K562 (cell line): ENCODE measurements around the gene UBE2D3. TPM values are rescaled to one million over a fixed set of nuclear protein-coding genes. Genes with fewer than 3 reads are reported as not detected.

ENCODE experiments used
- ADNP ChIP-seq: fragments of 200-800 bp; sonication (Bioruptor generic); IDR thresholded peaks from 2 replicates; pipeline ENCODE4 v1.6.1; 2016; ENCODE audit warnings: missing genetic modification characterization, missing compliant biosample characterization
- ARID3B ChIP-seq: fragments of 250-450 bp; sonication (Bioruptor Pico); IDR thresholded peaks from 2 replicates; pipeline ENCODE4 v1.4.0; 2020; ENCODE audit warnings: borderline replicate concordance
- DPF2 ChIP-seq: fragments of 450-650 bp; IDR thresholded peaks from 2 replicates; pipeline ENCODE4 v1.6.1; 2016
- ETS1 ChIP-seq: conservative IDR thresholded peaks from 2 replicates; pipeline ENCODE4 v1.6.1; 2011; ENCODE audit warnings: low read depth, mild to moderate bottlenecking, low read length; ENCODE audit not compliant: control insufficient read depth
- FOSL1 ChIP-seq: fragments of 200-800 bp; sonication (Bioruptor generic); conservative IDR thresholded peaks from 2 replicates; pipeline ENCODE4 v1.6.1; 2016; ENCODE audit warnings: missing genetic modification characterization, missing compliant biosample characterization
- IRF9 ChIP-seq: fragments of 450-650 bp; IDR thresholded peaks from 2 replicates; pipeline ENCODE4 v1.6.1; 2016; ENCODE audit warnings: missing biosample characterization, missing genetic modification characterization
- KDM1A ChIP-seq, 2 experiments: fragments of 450-650 bp; IDR thresholded peaks; 2 replicates each; pipeline ENCODE4 v1.6.1; 2016; ENCODE audit warnings: mild to moderate bottlenecking in 2 of 2
- KLF13 ChIP-seq: fragments of 450-650 bp; IDR thresholded peaks from 2 replicates; pipeline ENCODE4 v1.6.1; 2016; ENCODE audit warnings: missing genetic modification characterization, low read depth, mild to moderate bottlenecking, missing compliant biosample characterization, moderate library complexity, borderline replicate concordance
- MCM5 ChIP-seq: fragments of 450-650 bp; IDR thresholded peaks from 2 replicates; pipeline ENCODE4 v1.6.1; 2016; ENCODE audit warnings: low read depth
- MEF2A ChIP-seq: IDR thresholded peaks from 2 replicates; pipeline ENCODE4 v1.6.1; 2011; ENCODE audit warnings: low read depth, mild to moderate bottlenecking, low read length, moderate library complexity; ENCODE audit not compliant: control insufficient read depth
- POLR2G ChIP-seq: fragments of 200-400 bp; formaldehyde crosslinking; IDR thresholded peaks from 2 replicates; pipeline ENCODE4 v1.6.1; 2017; ENCODE audit warnings: low read depth, mild to moderate bottlenecking, antibody characterized with exemption, low read length, moderate library complexity
- SIN3A ChIP-seq, 2 experiments: fragments of 150-350 bp in 1 of 2; IDR thresholded peaks; 2 replicates each; pipeline ENCODE4 v1.6.1; 2011 to 2016; ENCODE audit warnings: borderline replicate concordance in 2 of 2, low read depth in 2 of 2, low read length in 2 of 2, mild to moderate bottlenecking in 2 of 2, moderate library complexity in 2 of 2; ENCODE audit not compliant: control insufficient read depth in 1 of 2
- SIX5 ChIP-seq, 2 experiments: IDR thresholded peaks; 2 replicates each; pipeline ENCODE4 v1.6.1; 2011; ENCODE audit warnings: low read length in 2 of 2, borderline replicate concordance in 1 of 2, low read depth in 1 of 2, mild to moderate bottlenecking in 1 of 2, moderate library complexity in 1 of 2; ENCODE audit not compliant: insufficient read depth in 1 of 2
- STAT5A ChIP-seq: IDR thresholded peaks from 2 replicates; pipeline ENCODE4 v1.6.1; 2012; ENCODE audit warnings: low read length, inconsistent platforms, borderline replicate concordance
- U2AF2 ChIP-seq: fragments of 200-400 bp; formaldehyde crosslinking; optimal IDR thresholded peaks from 2 replicates; pipeline ENCODE3; 2017; ENCODE audit warnings: low read depth, mild to moderate bottlenecking, low read length
- USF1 ChIP-seq: sonication (generic); formaldehyde crosslinking; IDR thresholded peaks from 2 replicates; pipeline ENCODE4 v1.9.0; 2022; ENCODE audit warnings: mild to moderate bottlenecking, missing genetic modification reagents
- ZEB2 ChIP-seq: fragments of 450-650 bp; IDR thresholded peaks from 2 replicates; pipeline ENCODE4 v1.6.1; 2016
- ZFP1 ChIP-seq: fragments of 450-650 bp; formaldehyde crosslinking; IDR thresholded peaks from 2 replicates; pipeline ENCODE4 v1.4.0; 2020; ENCODE audit warnings: mild to moderate bottlenecking, mixed read lengths
- ZNF592 ChIP-seq: fragments of 450-650 bp; IDR thresholded peaks from 2 replicates; pipeline ENCODE4 v1.6.1; 2017; ENCODE audit warnings: antibody characterized with exemption, mild to moderate bottlenecking
- ZSCAN29 ChIP-seq: fragments of 450-650 bp; IDR thresholded peaks from 2 replicates; pipeline ENCODE4 v1.6.1; 2017
- ZZZ3 ChIP-seq: fragments of 450-650 bp; IDR thresholded peaks from 2 replicates; pipeline ENCODE4 v1.6.1; 2016; ENCODE audit warnings: antibody characterized with exemption, mild to moderate bottlenecking, moderate library complexity
- polyA plus RNA-seq, 8 experiments: library from polyadenylated mRNA; depleted of rRNA in 4 of 8; stranded (reverse) in 5 of 8; unstranded in 3 of 8; fragments of >200 nt; fragmentation: Nextera tagmentation in 2 of 8; fragmentation: Illumina TruSeq in 1 of 8; extraction: Ambion mirVana in 2 of 8; extraction: Trizol in 1 of 8; gene quantifications; 2 replicates each; pipeline versions ENCODE4 v1.2.1 to v1.2.3, GENCODE V29; 2011 to 2014; ENCODE audit warnings: inconsistent platforms in 1 of 8, missing spikeins in 1 of 8
- total RNA-seq, 7 experiments: library from RNA; depleted of rRNA in 6 of 7; stranded (reverse); fragments of >200 nt in 6 of 7; fragmentation: Illumina TruSeq in 2 of 7; extraction: Trizol in 2 of 7; gene quantifications; 2 replicates each; pipeline versions ENCODE4 v1.2.1 to v1.2.3, GENCODE V29; 2011 to 2021; ENCODE audit warnings: low replicate concordance in 1 of 7

UBE2D3 gene
- total and polyA plus RNA-seq, 9 of the 15 experiments (the other 6 are each of a cell fraction or from before 2014, with no cell fraction given), result 191 to 618 (median 292) TPM

- TF ChIP-seq SIX5 (IDR thresholded peaks at IDR 0.05; ENCODE audit: borderline replicate concordance in 1 of 2, insufficient read depth in 1 of 2, low read depth in 1 of 2, low read length in 2 of 2), result no peak
- TF ChIP-seq SIN3A (IDR thresholded peaks at IDR 0.05; ENCODE audit: borderline replicate concordance in 2 of 2, control insufficient read depth in 1 of 2, low read depth in 2 of 2, low read length in 2 of 2), result no peak
- peak; percentile 39 to 53; a peak in 1 of 4 replicates for TF ChIP-seq KDM1A (IDR thresholded peaks at IDR 0.05)
- TF ChIP-seq ETS1, result no peak
- TF ChIP-seq ZSCAN29, result no peak
- TF ChIP-seq MCM5, result no peak
- no peak for TF ChIP-seq ZEB2
- no peak for TF ChIP-seq U2AF2
- no peak for TF ChIP-seq ARID3B (CRISPR knock-in tag)
- no peak for TF ChIP-seq FOSL1 (tag)
- peak; percentile 77 for TF ChIP-seq DPF2
- no peak for TF ChIP-seq MEF2A
- TF ChIP-seq USF1 (CRISPR knock-in tag), result no peak
- TF ChIP-seq ADNP (tag), result peak; percentile 17; the same call in 1 of the 2 replicates
- TF ChIP-seq IRF9 (tag), result no peak
- TF ChIP-seq ZFP1 (CRISPR knock-in tag), result no peak
- TF ChIP-seq POLR2G, result no peak
- no peak for TF ChIP-seq KLF13 (tag)
- no peak for TF ChIP-seq ZZZ3
- TF ChIP-seq ZNF592, result peak; percentile 81
- TF ChIP-seq STAT5A, result no peak
Observed at GRCh38 chr4:102871772-102872171, 44.4 kb upstream of the UBE2D3 start (continued).
